ENCODE data around the gene MRPL58. TPM values are rescaled to one million over a fixed set of nuclear protein-coding genes. Genes with fewer than 3 reads are reported as not detected.

MRPL58 gene
- total and polyA plus RNA-seq, 10 of the 15 experiments (the other 5 are each of a cell fraction or from before 2014, with no cell fraction given) = 23.0 to 64.3 (median 51.9) TPM

- no peak for TF ChIP-seq ETV6 (conservative IDR thresholded peaks at IDR 0.05 in 1 of 2, IDR thresholded peaks at IDR 0.05 in 1 of 2; ENCODE audit: borderline replicate concordance in 1 of 2, low read depth in 1 of 2)
- TF ChIP-seq RUNX3 (IDR thresholded peaks at IDR 0.05; ENCODE audit: low read length) = peak; percentile 74
- TF ChIP-seq CREM (IDR thresholded peaks at IDR 0.05; ENCODE audit: low read depth) = peak; percentile 70; the same call in 1 of the 2 replicates
- TF ChIP-seq, protein P1, sequence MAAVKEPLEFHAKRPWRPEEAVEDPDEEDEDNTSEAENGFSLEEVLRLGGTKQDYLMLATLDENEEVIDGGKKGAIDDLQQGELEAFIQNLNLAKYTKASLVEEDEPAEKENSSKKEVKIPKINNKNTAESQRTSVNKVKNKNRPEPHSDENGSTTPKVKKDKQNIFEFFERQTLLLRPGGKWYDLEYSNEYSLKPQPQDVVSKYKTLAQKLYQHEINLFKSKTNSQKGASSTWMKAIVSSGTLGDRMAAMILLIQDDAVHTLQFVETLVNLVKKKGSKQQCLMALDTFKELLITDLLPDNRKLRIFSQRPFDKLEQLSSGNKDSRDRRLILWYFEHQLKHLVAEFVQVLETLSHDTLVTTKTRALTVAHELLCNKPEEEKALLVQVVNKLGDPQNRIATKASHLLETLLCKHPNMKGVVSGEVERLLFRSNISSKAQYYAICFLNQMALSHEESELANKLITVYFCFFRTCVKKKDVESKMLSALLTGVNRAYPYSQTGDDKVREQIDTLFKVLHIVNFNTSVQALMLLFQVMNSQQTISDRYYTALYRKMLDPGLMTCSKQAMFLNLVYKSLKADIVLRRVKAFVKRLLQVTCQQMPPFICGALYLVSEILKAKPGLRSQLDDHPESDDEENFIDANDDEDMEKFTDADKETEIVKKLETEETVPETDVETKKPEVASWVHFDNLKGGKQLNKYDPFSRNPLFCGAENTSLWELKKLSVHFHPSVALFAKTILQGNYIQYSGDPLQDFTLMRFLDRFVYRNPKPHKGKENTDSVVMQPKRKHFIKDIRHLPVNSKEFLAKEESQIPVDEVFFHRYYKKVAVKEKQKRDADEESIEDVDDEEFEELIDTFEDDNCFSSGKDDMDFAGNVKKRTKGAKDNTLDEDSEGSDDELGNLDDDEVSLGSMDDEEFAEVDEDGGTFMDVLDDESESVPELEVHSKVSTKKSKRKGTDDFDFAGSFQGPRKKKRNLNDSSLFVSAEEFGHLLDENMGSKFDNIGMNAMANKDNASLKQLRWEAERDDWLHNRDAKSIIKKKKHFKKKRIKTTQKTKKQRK (IDR thresholded peaks at IDR 0.05; ENCODE audit: low read depth, low read length) = no peak
- TF ChIP-seq ZNF207 (IDR thresholded peaks at IDR 0.05; ENCODE audit: borderline replicate concordance) = peak; percentile 94
- TF ChIP-seq IKZF2 (IDR thresholded peaks at IDR 0.05) = peak; percentile 71 to 81; a peak in 3 of 4 replicates
- TF ChIP-seq CREB1 (IDR thresholded peaks at IDR 0.05; ENCODE audit: low read depth) = peak; percentile 70; the same call in 1 of the 2 replicates
Measured at GRCh38 chr17:75033346-75034235, 21.1 kb downstream of the MRPL58 start (continued).

Measured in GM12878 (cell line).